Muscle of back (tissue), 11 donors: Measurements from ENCODE around the gene ITGA3. TPM values are rescaled to one million over a fixed set of nuclear protein-coding genes. Genes with fewer than 3 reads are reported as not detected.

ENCODE experiments used
- DNase-seq, 3 donors: peaks; one replicate each; pipeline versions ENCODE4 v3.0.0 to v3.0.0-alpha.2; 2013
- polyA plus RNA-seq, 10 donors: library from polyadenylated mRNA; unstranded; fragments of 120-200 nt; gene quantifications; one replicate each; pipeline ENCODE4 v1.2.1, GENCODE V29; 2013; ENCODE audit not compliant: insufficient read length in 10 of 10

Gene ITGA3
- polyA plus RNA-seq, 10 donors, result 17.1 to 35.8 (median 23.9) TPM

GRCh38 chr17:50093246-50093645 lies 37.3 kb downstream of the ITGA3 start:
- DNase-seq, result no peak

GRCh38 chr17:50093807-50094206 lies 37.9 kb downstream of the ITGA3 start:
- no peak for DNase-seq

GRCh38 chr17:50094243-50094752 lies 38.4 kb downstream of the ITGA3 start:
- DNase-seq, result peak; percentile 87 to 96 (median 94)

GRCh38 chr17:50094753-50095619 lies 39.1 kb downstream of the ITGA3 start, which contains the start of gene PDK2:
PDK2 (plus strand) TSS chr17:50095351; CDS start chr17:50095436, 85 bp downstream.
- DNase-seq, result peak; percentile 96 to 99 (median 97)

- peak in 2 of 3 donors; percentile 40 to 58 for DNase-seq
Observed at GRCh38 chr17:50095626-50096037, 39.7 kb downstream of the ITGA3 start.

- DNase-seq, result no peak
Observed at GRCh38 chr17:50096092-50096491, 40.2 kb downstream of the ITGA3 start.

GRCh38 chr17:50096758-50097157 lies 40.8 kb downstream of the ITGA3 start:
- no peak for DNase-seq

- no peak for DNase-seq
Observed at GRCh38 chr17:50097455-50097854, 41.5 kb downstream of the ITGA3 start.

GRCh38 chr17:50097926-50098325 lies 42.0 kb downstream of the ITGA3 start:
- DNase-seq, result no peak

- DNase-seq, result no peak
Observed at GRCh38 chr17:50098583-50098982, 42.7 kb downstream of the ITGA3 start.

GRCh38 chr17:50099003-50099402 lies 43.1 kb downstream of the ITGA3 start:
- DNase-seq, result no peak

- DNase-seq, result no peak
Observed at GRCh38 chr17:50100480-50100883, 44.6 kb downstream of the ITGA3 start.

- no peak for DNase-seq
Observed at GRCh38 chr17:50100921-50101345, 45.0 kb downstream of the ITGA3 start.

GRCh38 chr17:50101346-50102163 lies 45.6 kb downstream of the ITGA3 start:
- no peak for DNase-seq

GRCh38 chr17:50102164-50102991 lies 46.5 kb downstream of the ITGA3 start:
- DNase-seq, result no peak

GRCh38 chr17:50103252-50103651 lies 47.3 kb downstream of the ITGA3 start:
- no peak for DNase-seq

GRCh38 chr17:50103941-50104340 lies 48.0 kb downstream of the ITGA3 start:
- no peak for DNase-seq

GRCh38 chr17:50105811-50106210 lies 49.9 kb downstream of the ITGA3 start:
- DNase-seq, result no peak

GRCh38 chr17:50106393-50107131 lies 50.7 kb downstream of the ITGA3 start:
- DNase-seq, result no peak

- DNase-seq, result no peak
Observed at GRCh38 chr17:50107790-50108414, 52.0 kb downstream of the ITGA3 start.
